HepG2 (cell line): ENCODE results near the gene TRPC1. TPM values are rescaled to one million over a fixed set of nuclear protein-coding genes. Genes with fewer than 3 reads are reported as not detected.

Experiments
- ATAC-seq: fragments of 200-7000 bp; cut with Tn5 transposase; 3 replicates; pipeline ENCODE4 v1.9.1; 2020; ENCODE audit warnings: mild to moderate bottlenecking, moderate library complexity
- BruUV-seq: library from RNA; stranded (reverse); fragments of 400-500 nt; replicated peaks from 2 replicates; lab custom pipeline; 2021; lab: Mats Ljungman, UMichigan
- CTCF ChIA-PET: fragments of 300-600 bp; formaldehyde crosslinking; extraction: SDS; loops from one replicate; lab custom pipeline; 2021; ENCODE audit warnings: low total read pairs, inconsistent platforms, low intra/inter-chr PET ratio; lab: Yijun Ruan, JAX
- POLR2A ChIA-PET: fragments of 350-600 bp; sonication (Branson Sonifier 250); formaldehyde crosslinking; loops from one replicate; lab custom pipeline; 2020; ENCODE audit warnings: antibody characterized with exemption, inconsistent platforms; lab: Yijun Ruan, JAX
- DNase-seq: peaks from one replicate; pipeline ENCODE4 v3.0.0-alpha.2; 2015; ENCODE audit warnings: low spot score
- FAIRE-seq: peaks from 3 replicates; lab custom pipeline; 2011; peaks lifted over from hg19 to GRCh38; lab: Jason Lieb, UNC
- H2AFZ ChIP-seq: one replicate; pipeline ENCODE4 v1.6.1; 2011; ENCODE audit warnings: low read length, inconsistent platforms
- H3K27ac ChIP-seq: fragments of 300-600 bp; 3 replicates; pipeline ENCODE4 v1.8.0; 2011; ENCODE audit warnings: mixed run types, mild to moderate bottlenecking, mixed read lengths, low read length, inconsistent platforms; ENCODE audit not compliant: insufficient read depth; ENCODE audit errors: extremely low read length
- H3K27me3 ChIP-seq, 2 experiments: fragments of 200-600 bp in 1 of 2; 2 replicates in 1 of 2; 3 replicates in 1 of 2; pipeline versions ENCODE4 v1.6.0 to v1.8.0; 2011; ENCODE audit warnings: low read length in 2 of 2, mild to moderate bottlenecking in 2 of 2, moderate library complexity in 2 of 2, inconsistent platforms in 1 of 2; ENCODE audit not compliant: insufficient read depth in 2 of 2, control insufficient read depth in 1 of 2
- H3K36me3 ChIP-seq, 2 experiments: fragments of 200-600 bp in 1 of 2; replicated peaks in 1 of 2; 2 replicates in 1 of 2; 3 replicates in 1 of 2; pipeline versions ENCODE4 v1.5.1 to v1.8.0; 2011; ENCODE audit warnings: low read length in 2 of 2, inconsistent platforms in 1 of 2; ENCODE audit not compliant: insufficient read depth in 2 of 2, control insufficient read depth in 1 of 2
- H3K4me1 ChIP-seq: 2 replicates; pipeline ENCODE4 v1.5.1; 2012; ENCODE audit warnings: low read length, inconsistent platforms; ENCODE audit not compliant: insufficient read depth
- H3K4me2 ChIP-seq: 2 replicates; pipeline ENCODE4 v1.6.0; 2011; ENCODE audit warnings: low read depth, low read length, inconsistent platforms
- H3K4me3 ChIP-seq, 3 experiments: fragments of 200-600 bp in 1 of 3; sonication (generic), shearing (Covaris generic) in 1 of 3; replicated peaks in 1 of 3; 2 replicates each; pipeline ENCODE4 v1.5.1; 2011 to 2016; ENCODE audit warnings: low read length in 3 of 3, inconsistent platforms in 2 of 3, low read depth in 2 of 3, mild to moderate bottlenecking in 2 of 3, control low read depth in 1 of 3, mixed read lengths in 1 of 3; ENCODE audit not compliant: insufficient read depth in 1 of 3
- H3K79me2 ChIP-seq: one replicate; pipeline ENCODE4 v1.6.1; 2011; ENCODE audit warnings: low read length, inconsistent platforms; ENCODE audit not compliant: insufficient read depth
- H3K9ac ChIP-seq: 2 replicates; pipeline ENCODE4 v1.6.0; 2011; ENCODE audit warnings: mild to moderate bottlenecking, low read depth, low read length, inconsistent platforms; ENCODE audit not compliant: insufficient read depth
- H3K9me3 ChIP-seq: 2 replicates; pipeline ENCODE4 v1.5.1; 2012; ENCODE audit warnings: mild to moderate bottlenecking, low read length
- H4K20me1 ChIP-seq: 2 replicates; pipeline ENCODE4 v1.6.0; 2011; ENCODE audit warnings: inconsistent platforms, mild to moderate bottlenecking, low read length, moderate library complexity; ENCODE audit not compliant: insufficient read depth
- CTCF ChIP-seq: sonication (generic); formaldehyde crosslinking; IDR thresholded peaks from 2 replicates; pipeline ENCODE4 v1.5.0; 2020; ENCODE audit warnings: mild to moderate bottlenecking, missing genetic modification reagents, moderate library complexity
- FLYWCH1 ChIP-seq: sonication (generic); formaldehyde crosslinking; IDR thresholded peaks from 2 replicates; pipeline ENCODE4 v1.8.1; 2023; ENCODE audit warnings: mild to moderate bottlenecking, missing genetic modification reagents
- RNF2 ChIP-seq: fragments of 450-650 bp; conservative IDR thresholded peaks from 2 replicates; pipeline ENCODE4 v1.6.1; 2016; ENCODE audit warnings: low read depth
- SIN3B ChIP-seq: fragments of 150-350 bp; IDR thresholded peaks from 2 replicates; pipeline ENCODE4 v1.6.1; 2014; ENCODE audit warnings: low read length
- SMC3 ChIP-seq: IDR thresholded peaks from 2 replicates; pipeline ENCODE4 v1.6.1; 2011; ENCODE audit warnings: low read length, improper control_type of control experiment
- STAG1 ChIP-seq: sonication (generic); formaldehyde crosslinking; IDR thresholded peaks from 2 replicates; pipeline ENCODE4 v1.4.0; 2020; ENCODE audit warnings: missing genetic modification reagents
- YY1 ChIP-seq: IDR thresholded peaks from 2 replicates; pipeline ENCODE4 v1.6.1; 2011; ENCODE audit warnings: low read length, low read depth, moderate library complexity, mild to moderate bottlenecking; ENCODE audit not compliant: insufficient read depth, insufficient replicate concordance
- ZNF484 ChIP-seq: sonication (generic); formaldehyde crosslinking; IDR thresholded peaks from 2 replicates; pipeline ENCODE4 v1.5.1; 2020; ENCODE audit warnings: mild to moderate bottlenecking, low read depth, missing genetic modification reagents, borderline replicate concordance
- ZNF644 ChIP-seq: IDR thresholded peaks from 2 replicates; pipeline ENCODE4 v1.6.1; 2016; ENCODE audit warnings: low read depth
- WGBS: methylation state at CpG from one replicate; pipeline ENCODE4 v1.1.6; 2017; ENCODE audit warnings: low lambda C conversion rate; 5-methylcytosine and 5-hydroxymethylcytosine counted together
- in situ Hi-C: cut with HindIII; loops from 2 replicates; pipeline ENCODE4 v1.10.0; 2017; ENCODE audit warnings: low pct_unique_long_range_greater_than_20kb; ENCODE audit not compliant: extremely low pct_ligation_motif_present
- intact Hi-C: fragments of 100-400 bp; cut with micrococcal nuclease; formaldehyde crosslinking; loops from one replicate; pipeline ENCODE4 v1.10.0; 2022; ENCODE audit not compliant: unreplicated experiment
- polyA plus RNA-seq, 8 experiments: library from polyadenylated mRNA; depleted of rRNA in 3 of 8; stranded (reverse) in 7 of 8; unstranded in 1 of 8; fragments of >200 nt; fragmentation: Illumina TruSeq in 4 of 8; extraction: Trizol in 4 of 8; gene quantifications; 2 replicates each; pipeline versions ENCODE4 v1.2.1 to v1.2.3, GENCODE V29; 2011 to 2016; ENCODE audit warnings: low read depth in 4 of 8, missing spikeins in 1 of 8, mixed read lengths in 1 of 8; ENCODE audit not compliant: insufficient read depth in 1 of 8
- total RNA-seq, 5 experiments: library from RNA; depleted of rRNA; stranded (reverse); fragments of >200 nt; fragmentation: Illumina TruSeq; extraction: Trizol; gene quantifications; 2 replicates each; pipeline ENCODE4 v1.2.3, GENCODE V29; 2016; ENCODE audit warnings: low read depth in 1 of 5

Gene TRPC1
- total and polyA plus RNA-seq, 2 of the 13 experiments (the other 11 are each of a cell fraction or from before 2014, with no cell fraction given) = 10.8 to 13.1 TPM

- ATAC-seq (no peak), FAIRE-seq (no peak)
- CTCF ChIA-PET = no interaction called here
These were observed 47.7 kb upstream of the TRPC1 start for GRCh38 chr3:142676151-142676550.

GRCh38 chr3:142680710-142681109 is 43.1 kb upstream of the TRPC1 start:
- Histone ChIP-seq H2AFZ (no peak overlapping the region), H3K9ac (no peak overlapping the region), H3K4me1 (no peaks in the 10 kb centered on the region), H3K27me3 (no peaks in the 10 kb centered on the region; a peak in 1 of 5 replicates), H4K20me1 (no peaks in the 10 kb centered on the region), H3K36me3 (peaks cover 0 to 2% of the 10 kb centered on the region in 2 experiments; a peak in 1 of 5 replicates), H3K4me2 (no peak overlapping the region), H3K79me2 (no peaks in the 10 kb centered on the region), H3K4me3 (no peak overlapping the region), H3K27ac (no peak overlapping the region), H3K9me3 (no peaks in the 10 kb centered on the region)
- BruUV-seq = no TSS peak
- FAIRE-seq = no peak
- peak; percentile 31; the same call in 1 of the 3 replicates for ATAC-seq
- intact Hi-C loops = loop anchor here (1.0 kb wide), 1 partner anchor 93 kb away; no protein-coding TSS in a partner anchor
- DNase-seq = no peak
- in situ Hi-C loops = loop anchor here (5.0 kb wide), 1 partner anchor 93 kb away; no protein-coding TSS in a partner anchor
- ChIA-PET CTCF (interaction anchor here (0.9 kb wide), 1 partner anchor 94 kb away, joined by 4 read pairs; no protein-coding TSS in a partner anchor), POLR2A (no interaction called here)
- TF ChIP-seq ZNF484 (CRISPR knock-in tag) = no peak
- peak; percentile 60 for TF ChIP-seq STAG1
- TF ChIP-seq ZNF644 (CRISPR knock-in tag) = no peak
- no peak for TF ChIP-seq RNF2
- TF ChIP-seq CTCF (CRISPR knock-in tag) = peak; percentile 37
- TF ChIP-seq SMC3 = peak; percentile 22; the same call in 1 of the 2 replicates
- 90% methylated on average over 2 of the region's 2 CpGs for WGBS

More at GRCh38 chr3:142676151-142676550, 47.7 kb upstream of the TRPC1 start:
- no peak for TF ChIP-seq FLYWCH1 (CRISPR knock-in tag)
- no peak for TF ChIP-seq YY1
- TF ChIP-seq SIN3B = no peak
- POLR2A ChIA-PET = no interaction called here
- Histone ChIP-seq H3K27ac (no peak overlapping the region), H3K36me3 (0 out of 5 replicates have a peak, but pooled peaks cover 0 to 9% of the 10 kb centered on the region in 2 experiments), H3K4me3 (no peak overlapping the region), H3K27me3 (no peaks in the 10 kb centered on the region), H3K4me1 (no peaks in the 10 kb centered on the region), H2AFZ (no peak overlapping the region), H3K9ac (no peak overlapping the region), H3K4me2 (no peak overlapping the region), H3K79me2 (no peaks in the 10 kb centered on the region), H3K9me3 (no peaks in the 10 kb centered on the region), H4K20me1 (no peaks in the 10 kb centered on the region)
- intact Hi-C loops = no loop called here
- no TSS peak for BruUV-seq
- DNase-seq = no peak
- 95% methylated on average over 2 of the region's 2 CpGs for WGBS
- in situ Hi-C loops = no loop called here
